GM19099 (cell line): ENCODE results near the gene FAM210B.

Source experiments
- POLR2A ChIP-seq: IDR thresholded peaks from 3 replicates; pipeline ENCODE4 v1.6.1; 2011; ENCODE audit warnings: low read depth; ENCODE audit not compliant: insufficient read length; ENCODE audit errors: extremely low read depth

FAM210B gene, protein sequence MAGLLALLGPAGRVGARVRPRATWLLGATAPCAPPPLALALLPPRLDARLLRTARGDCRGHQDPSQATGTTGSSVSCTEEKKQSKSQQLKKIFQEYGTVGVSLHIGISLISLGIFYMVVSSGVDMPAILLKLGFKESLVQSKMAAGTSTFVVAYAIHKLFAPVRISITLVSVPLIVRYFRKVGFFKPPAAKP

DNA sequence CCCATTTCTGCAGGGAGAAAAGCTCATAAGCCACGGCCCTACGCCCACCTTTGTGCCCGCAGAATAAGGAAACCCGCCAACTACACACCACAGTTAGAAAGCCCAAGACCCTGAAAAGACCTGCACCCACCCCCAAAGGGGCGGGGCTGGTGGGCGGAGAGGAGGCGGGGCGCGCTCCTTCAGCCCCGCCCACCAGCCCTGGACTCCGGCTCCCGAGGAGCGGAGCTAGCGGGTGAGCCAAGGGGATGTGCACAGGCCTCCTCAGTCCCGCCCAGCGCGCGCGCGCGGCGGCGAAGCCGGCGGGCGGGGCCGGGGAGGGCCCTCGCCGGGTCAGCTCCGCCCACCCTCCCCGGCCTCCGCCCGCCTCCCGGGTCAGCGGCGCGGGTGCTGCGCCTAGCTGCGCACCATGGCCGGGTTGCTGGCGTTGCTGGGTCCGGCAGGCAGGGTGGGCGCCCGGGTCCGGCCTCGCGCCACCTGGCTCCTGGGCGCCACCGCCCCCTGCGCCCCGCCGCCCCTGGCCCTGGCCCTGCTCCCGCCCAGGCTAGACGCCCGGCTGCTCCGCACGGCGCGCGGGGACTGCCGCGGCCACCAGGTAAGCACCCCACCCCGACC lies at the start of gene FAM210B:
Gene FAM210B (plus strand): TSS at position 375 of the 612 bp plus-strand sequence. CDS start 32 bp downstream, at position 407.
- peak; percentile 30 for TF ChIP-seq POLR2A

DNA sequence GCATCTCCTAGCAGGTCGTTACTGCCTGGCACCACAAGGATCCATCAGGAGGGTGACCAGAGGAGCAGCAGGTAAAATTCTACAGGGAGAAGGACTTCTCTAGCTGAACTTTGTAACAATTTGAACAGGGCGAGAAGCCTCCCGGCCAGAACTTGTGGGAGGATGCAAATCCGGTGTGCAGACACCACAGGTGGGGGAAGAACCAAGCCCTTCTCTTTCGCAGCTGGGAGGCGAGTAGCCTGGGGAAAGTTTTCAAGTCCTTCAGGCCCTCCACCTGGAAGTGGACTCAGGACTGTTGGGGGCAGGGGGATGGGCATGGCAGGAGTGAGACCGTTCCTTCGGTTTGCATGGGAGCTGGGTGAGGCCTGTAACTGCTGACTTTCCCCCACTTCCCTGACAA lies 42.7 kb upstream of the FAM210B start:
- no peak for TF ChIP-seq POLR2A

DNA sequence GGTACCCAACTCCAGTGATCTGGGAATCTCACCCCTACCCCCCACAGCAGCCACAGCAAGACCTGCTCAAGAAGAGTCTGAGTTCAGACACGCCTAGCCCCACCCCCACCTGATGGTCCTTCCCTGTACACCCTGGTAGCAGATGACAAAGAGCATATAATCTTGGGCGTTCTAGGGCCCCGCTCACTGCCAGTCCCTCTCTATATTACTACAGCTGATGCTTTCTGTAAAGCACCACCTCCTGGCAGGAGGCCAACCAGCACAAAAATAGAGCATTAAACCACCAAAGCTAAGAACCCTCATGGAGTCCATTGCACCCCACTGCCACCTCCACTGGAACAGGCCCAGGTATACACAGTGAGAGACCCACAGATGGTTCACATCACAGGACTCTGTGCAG lies 42.3 kb upstream of the FAM210B start:
- TF ChIP-seq POLR2A: no peak

DNA sequence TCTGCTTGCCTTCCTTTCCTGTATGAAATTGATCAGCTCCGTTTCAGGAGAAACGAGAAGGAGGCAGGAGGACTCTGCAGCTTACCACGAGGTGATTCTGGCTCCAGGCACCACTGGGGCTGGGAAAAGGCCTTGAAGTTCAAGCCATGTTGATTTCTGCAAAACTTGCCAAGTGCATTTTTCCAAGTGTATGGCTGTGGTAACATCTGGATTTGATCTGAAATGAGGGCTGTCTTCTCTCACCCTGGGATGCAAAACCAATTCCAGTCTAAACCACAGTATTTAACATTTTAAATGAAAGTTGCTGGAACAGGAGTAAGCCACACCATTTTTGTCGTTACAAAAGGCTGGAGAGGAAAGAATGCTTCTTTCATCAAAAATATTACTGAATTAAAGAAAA lies 36.1 kb upstream of the FAM210B start:
- no peak for TF ChIP-seq POLR2A

DNA sequence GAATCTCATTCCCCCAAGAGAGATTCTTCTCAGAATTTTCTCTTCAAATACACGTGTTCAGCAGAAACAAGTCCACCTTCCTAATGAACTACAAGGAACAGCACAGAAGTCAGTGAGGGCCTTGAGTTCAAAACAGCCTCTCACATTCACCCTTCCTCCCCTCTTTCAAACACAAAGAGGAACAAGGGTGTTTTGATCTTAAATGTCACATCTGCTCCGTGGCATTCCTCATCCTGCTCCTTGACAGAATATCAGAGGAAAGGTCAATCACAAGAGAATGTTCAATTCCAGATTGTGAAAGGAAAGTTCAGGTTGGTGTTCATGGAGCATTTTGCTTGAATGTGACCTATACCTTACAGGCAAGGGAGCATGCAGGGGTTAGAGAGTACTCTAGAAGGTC lies 35.6 kb upstream of the FAM210B start:
- no peak for TF ChIP-seq POLR2A

DNA sequence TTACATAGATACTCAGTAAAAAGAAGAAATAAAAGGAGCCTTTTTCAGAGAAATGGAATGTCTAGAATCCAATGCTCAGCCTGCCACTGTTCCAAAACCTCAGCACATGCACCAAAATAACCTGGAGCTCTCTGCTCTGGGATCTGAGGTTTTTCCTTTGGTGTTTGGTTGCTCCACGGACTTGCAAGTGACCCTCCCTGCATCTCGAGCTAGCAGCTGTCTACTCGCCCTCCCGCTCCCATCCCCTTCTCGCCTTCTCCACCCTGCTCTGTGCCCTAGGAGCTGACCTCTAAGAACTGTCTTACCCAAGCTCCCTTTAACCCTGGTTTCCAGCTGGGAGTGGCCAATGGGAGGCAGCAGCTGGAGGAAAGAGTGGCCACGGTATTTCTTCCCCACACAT lies 35.1 kb upstream of the FAM210B start:
- TF ChIP-seq POLR2A: no peak

DNA sequence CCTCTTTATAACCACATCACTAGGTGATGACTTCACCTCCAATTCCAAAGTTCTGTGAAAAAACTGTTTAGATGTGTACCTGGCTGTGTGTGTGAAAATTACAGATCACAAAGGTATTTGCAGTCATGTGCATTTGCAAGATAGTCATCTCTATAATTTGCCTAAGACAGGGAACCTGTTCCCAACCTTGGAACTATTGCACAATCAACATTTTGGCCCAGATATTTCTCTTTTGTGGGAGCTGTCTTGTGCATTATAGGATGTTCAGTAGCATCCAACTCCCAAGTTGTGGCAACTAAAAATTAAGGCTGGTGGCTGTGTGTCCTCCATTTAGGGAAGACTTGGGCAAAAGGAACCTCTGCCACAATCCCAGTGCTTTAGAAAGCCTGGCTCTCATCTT lies 34.0 kb upstream of the FAM210B start:
- TF ChIP-seq POLR2A: no peak

DNA sequence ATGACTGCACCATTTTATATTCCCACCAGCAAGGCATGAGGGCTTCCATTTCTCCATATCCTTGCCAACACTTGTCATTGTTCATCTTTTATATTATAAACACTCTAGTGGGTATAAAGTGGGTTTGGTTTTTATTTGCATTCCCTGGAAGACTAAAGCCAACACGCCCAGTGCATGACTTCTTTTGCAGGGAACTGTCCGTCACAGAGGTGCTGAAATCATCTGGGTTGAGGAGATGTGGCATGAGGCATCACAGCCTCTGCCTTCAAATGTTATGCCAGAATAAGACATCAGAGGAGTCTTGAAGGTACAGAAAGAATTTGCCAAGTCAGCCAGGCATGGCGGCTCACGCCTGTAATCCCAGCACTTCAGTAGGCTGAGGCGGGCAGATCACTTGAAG lies 29.9 kb upstream of the FAM210B start:
- TF ChIP-seq POLR2A: no peak

DNA sequence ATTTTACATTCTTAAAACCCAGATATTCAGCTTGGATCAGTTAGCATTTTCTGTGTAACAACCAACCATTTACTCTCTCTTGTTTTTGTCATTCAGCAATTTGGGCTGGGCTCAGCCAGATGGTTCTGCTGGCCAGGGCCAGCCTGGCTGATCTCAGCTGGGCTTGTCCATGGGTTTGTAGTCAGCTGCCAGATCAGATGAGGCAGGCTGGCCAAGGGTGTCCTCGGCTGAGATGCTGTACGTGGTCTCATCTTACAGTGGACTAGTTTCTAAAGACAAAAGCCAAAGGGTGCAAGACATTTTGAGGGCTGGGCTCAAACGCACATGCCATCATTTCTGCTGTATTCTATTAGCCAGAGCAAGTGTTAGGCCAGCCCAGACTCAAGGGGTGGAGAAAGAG lies 16.0 kb upstream of the FAM210B start:
- no peak for TF ChIP-seq POLR2A

DNA sequence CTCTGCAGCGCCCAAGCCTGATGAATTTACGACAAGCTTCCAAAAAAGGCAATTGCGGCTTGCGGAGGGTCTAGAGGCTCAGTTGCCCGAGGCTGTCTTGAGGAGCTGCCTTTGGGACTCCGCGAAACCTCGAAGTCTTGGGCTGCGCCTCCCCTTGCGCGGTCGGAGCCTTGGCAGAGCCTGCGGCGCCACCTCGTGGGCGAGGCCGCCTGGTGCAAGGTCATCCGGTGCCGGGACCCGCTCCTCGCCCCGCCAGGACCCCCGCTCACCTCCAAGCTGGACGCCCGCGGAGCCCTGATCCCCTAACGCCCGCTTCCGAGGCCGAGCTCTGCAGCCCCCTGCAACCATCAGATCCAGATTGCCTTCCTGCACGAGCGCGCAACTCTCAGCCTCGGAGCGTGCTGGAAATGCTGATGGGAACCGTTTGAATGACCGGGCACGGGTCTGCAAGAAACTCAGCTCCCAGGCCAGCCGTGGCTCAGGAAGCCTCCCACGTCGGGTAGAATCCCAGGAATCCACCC lies 14.9 kb upstream of the FAM210B start:
- TF ChIP-seq POLR2A: no peak

DNA sequence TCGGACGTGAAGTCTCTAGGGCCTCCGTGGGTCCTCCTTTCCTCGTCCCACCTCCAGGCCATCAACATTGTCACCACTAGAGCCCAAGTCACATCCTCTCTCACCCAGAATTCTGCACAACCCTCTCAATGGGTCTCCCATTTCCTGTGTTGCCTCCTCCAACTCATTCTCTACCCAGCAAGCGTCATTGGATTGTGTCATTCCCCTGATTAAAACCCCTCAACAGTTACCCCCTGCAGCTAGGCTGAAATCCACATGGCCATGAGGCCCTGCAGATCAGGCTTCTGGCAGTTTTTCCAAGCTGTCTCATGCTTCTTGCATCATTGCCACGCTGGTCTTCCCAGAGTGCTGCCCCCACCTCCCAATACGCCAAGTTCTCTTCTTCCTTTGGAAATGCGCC lies 12.9 kb upstream of the FAM210B start:
- TF ChIP-seq POLR2A: no peak

DNA sequence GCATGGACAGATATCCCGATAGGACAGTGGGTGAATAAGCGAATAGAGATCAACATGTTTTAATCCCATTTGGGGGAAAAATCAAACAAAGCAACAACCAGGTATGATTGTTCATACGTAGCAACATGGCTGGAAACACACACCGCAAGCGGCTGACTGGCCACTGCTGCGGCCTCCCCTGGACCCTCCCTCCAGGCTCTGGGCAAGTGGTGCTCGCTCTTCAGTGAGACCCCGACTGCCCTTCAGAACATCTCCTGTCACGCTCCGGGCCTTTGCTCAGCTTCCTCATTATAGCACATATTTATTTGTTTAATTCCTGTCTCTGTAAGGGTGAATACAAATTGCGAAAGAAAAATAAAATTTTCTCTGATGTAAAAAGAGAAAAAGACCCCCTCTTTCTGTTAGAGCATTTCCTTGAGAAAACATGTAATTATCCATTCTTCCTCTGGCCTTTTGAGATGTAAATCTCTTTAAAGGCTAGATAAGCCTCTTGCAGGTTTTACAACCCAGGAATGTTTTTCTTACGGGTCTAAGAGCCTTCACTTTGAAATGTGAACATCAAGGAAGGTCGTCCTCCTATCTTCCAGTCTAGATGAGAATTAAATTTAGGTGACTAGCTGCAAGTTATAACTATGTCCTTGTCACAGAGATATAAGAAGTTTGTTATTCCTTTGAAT lies 11.0 kb upstream of the FAM210B start:
- TF ChIP-seq POLR2A: no peak

DNA sequence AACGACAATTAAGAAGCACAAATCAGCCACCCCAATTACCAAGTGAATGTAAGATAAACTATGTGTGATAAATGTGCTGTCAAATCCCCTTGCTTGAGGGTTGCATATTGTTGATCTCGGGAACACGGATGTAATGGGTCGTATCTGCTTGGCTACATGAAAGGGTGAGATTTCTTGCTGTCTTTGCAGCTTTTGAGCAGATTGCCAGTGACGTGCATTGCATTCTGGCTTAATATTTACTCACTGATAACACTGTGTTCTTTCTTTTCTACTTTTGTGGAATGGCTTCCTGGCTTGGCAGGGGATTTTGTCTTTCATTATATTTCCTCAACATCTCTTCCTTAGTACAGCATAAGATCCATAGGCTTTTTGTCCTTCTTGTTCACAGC lies 10.5 kb upstream of the FAM210B start:
- TF ChIP-seq POLR2A: no peak

DNA sequence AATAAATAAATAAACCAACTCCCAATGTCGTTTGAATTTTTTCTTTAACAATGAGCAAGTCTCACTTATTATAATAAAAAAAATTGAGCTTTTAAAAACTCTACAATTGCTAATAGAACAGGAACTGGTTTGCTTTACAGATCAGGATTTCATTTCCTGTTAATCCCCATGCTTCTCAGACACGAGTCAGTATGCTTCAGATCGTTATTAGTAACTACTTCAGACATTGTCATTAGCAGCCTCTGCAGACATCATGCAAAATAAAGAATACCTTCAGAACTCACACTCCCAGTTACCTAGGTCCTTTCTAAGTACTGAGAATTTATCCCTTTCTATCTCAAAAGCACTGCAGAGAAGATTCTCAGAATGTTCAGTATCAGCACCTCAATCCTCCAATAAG lies 10.0 kb upstream of the FAM210B start:
- TF ChIP-seq POLR2A: no peak

DNA sequence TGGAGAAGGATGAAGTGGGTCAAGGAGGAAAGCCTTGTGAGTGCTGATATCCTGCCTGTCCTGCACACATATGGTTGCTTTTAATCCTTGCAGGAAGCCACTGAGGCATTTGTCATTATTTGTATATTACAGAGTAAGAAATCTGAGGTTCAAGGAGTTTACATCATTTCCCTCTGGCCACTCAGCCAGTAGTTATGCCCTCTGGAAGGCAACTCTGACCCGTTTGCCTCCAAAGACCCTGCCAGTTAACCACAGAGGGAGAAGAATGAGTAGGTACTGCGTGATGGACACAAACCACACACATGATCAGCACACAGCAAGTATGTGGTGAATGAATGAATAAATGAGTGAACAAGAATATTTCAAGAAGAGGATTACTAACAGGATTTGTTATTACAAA lies 7.9 kb upstream of the FAM210B start:
- no peak for TF ChIP-seq POLR2A

DNA sequence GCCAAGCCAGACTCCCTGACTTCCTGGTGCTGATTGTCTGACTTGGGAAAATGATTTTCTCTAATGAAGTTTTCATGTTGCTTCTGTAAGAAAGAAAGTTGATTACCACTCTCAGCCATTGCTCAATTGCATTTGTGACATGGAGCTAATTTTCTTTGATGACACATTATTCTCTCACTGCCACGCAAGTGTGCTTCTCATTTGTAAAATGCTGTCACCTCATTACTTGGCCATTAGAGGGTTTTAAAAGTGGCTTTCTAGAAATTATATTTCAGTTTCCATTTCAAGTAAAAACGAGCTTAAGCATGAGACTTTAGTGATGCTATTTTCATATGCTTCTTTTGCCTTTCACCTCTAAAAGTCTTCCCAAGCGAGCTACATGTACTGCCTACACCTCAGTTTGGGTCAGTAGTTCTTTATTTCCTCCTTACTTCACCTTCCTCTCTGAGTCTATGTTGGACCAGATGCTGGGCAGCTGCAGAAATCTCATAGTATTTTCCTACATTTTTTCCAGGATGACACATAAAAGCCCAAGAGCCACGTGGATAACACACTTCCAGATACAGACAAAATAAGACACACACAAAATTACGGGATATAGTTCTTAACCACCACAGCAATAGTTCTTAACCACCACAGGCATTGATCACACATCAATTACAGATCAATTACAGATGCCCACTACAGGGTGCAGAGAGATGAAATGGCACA lies 6.3 kb upstream of the FAM210B start:
- TF ChIP-seq POLR2A: no peak

DNA sequence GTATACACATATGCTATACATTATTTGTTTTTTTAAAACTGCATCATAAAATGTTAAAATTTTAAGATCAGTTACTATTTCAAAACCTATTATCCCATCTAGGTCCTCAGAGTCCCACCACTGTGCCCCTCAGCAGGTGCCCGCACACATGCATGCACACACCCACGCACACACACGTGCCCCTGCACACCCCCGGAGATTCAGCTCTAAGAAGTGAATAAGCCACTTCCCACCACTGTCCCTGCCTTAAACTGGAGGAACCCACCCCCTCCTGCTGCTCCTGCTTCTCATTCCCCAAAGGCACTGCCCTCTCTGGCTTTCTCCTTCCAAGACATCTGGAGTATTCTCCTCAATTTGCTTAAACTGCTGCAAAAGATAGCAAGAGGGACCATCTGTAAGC lies 5.4 kb upstream of the FAM210B start:
- TF ChIP-seq POLR2A: no peak

DNA sequence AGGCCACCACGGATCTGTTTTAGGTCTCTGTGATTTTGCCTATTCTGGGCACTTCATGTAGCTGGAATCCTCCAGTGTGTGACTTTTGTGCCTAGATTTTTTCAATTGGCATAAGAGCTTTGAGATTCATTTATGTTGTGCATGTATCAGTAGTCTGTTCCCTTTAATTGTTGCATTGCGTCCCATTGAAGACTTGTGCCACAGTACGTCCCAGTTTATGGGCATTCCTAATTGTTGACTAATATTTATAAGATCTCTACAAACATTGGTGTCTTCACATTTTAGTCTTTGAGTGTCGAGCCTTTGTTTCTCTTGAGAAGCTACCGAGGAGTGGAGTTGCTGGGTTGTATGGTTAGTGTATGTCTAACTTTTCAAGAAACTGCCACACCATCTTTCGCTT lies 704 bp upstream of the FAM210B start:
- TF ChIP-seq POLR2A: no peak
